ENCODE results near the gene PRELID2. TPM values are rescaled to one million over a fixed set of nuclear protein-coding genes. Genes with fewer than 3 reads are reported as not detected.

The PRELID2 gene
- total RNA-seq, 1 experiment from 2014 or later: 26.0 TPM

GRCh38 chr5:145804701-145805100, 30.4 kb downstream of the PRELID2 start:
- no TSS peak for BruUV-seq (replicated peaks)

DNA sequence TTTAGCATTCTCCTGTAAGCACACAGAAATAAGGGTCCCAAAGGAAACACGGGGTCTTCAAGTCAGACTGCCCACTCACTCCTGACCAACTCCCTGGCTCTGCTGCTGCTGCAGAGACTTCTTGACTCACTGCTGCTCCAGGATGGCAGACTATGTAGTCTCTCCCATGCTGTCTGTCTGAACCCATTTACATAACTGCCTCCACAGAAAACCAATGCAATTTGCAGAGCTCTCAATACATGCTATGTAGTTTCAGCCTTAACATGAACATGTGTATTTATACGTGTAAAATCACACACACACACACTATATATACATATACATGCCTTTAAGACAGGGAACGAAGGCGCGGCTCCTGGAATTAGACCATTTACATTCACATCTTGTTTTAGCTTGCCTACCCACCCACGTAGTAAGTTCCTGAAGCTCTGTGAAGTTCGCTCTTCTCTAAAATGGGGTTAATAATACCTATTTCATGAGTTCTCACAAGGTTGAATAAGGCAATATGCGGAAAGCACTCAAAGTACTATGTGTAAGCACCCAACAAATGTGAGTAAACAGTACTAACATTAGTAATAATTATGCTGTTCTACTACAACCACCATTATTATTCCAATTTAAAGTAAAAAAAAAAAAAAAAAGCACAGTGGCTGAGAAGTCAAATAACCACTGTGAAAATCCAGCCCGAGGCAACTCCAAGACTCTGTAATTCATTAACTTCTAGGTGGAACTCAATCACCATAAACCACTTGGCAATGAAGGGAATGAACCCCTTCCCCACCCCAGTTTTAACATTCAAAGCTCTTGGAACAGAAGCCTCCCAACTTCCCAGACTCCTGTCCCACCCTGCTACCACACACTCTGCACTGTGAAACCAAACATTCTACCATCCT, 31.8 kb downstream of the PRELID2 start:
- no peaks in the 10 kb centered on the region for H3K36me3 Mint-ChIP-seq (ENCODE audit: insufficient read depth, unreplicated experiment)
- no peak overlapping the region for H3K4me3 Mint-ChIP-seq (ENCODE audit: unreplicated experiment)
- Histone ChIP-seq H3K9me3 (no peaks in the 10 kb centered on the region), H3K27me3 (replicated peaks; ENCODE audit: control insufficient read depth, insufficient read depth, low read length) (no peaks in the 10 kb centered on the region), H3K4me3 (ENCODE audit: low read depth, low read length) (no peak overlapping the region), H3K36me3 (ENCODE audit: control insufficient read depth, insufficient read depth, low read length) (peaks cover 2% of the 10 kb centered on the region; the same call in 1 of the 2 replicates), H3K4me1 (peaks cover 8% of the 10 kb centered on the region)
- no peak overlapping the region for H3K27ac Mint-ChIP-seq (ENCODE audit: unreplicated experiment)
- no peaks in the 10 kb centered on the region for H3K9me3 Mint-ChIP-seq (ENCODE audit: unreplicated experiment)
- ChIA-PET POLR2A (no interaction called here), CTCF (no interaction called here)
- no peaks in the 10 kb centered on the region for H3K4me1 Mint-ChIP-seq (ENCODE audit: low read depth, unreplicated experiment)
- TF ChIP-seq, protein P1, sequence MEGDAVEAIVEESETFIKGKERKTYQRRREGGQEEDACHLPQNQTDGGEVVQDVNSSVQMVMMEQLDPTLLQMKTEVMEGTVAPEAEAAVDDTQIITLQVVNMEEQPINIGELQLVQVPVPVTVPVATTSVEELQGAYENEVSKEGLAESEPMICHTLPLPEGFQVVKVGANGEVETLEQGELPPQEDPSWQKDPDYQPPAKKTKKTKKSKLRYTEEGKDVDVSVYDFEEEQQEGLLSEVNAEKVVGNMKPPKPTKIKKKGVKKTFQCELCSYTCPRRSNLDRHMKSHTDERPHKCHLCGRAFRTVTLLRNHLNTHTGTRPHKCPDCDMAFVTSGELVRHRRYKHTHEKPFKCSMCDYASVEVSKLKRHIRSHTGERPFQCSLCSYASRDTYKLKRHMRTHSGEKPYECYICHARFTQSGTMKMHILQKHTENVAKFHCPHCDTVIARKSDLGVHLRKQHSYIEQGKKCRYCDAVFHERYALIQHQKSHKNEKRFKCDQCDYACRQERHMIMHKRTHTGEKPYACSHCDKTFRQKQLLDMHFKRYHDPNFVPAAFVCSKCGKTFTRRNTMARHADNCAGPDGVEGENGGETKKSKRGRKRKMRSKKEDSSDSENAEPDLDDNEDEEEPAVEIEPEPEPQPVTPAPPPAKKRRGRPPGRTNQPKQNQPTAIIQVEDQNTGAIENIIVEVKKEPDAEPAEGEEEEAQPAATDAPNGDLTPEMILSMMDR (IDR thresholded peaks at IDR 0.05; ENCODE audit: insufficient read depth in 1 of 2, low read depth in 1 of 2, low read length in 1 of 2, severe bottlenecking in 1 of 2, unreplicated experiment in 1 of 2): no peak
- intact Hi-C loops (cut with micrococcal nuclease; ENCODE audit: unreplicated experiment): no loop called here
- BruUV-seq (replicated peaks): no TSS peak
- DNase-seq: peak in 1 of 2 experiments; percentile 25
- H3K27me3 Mint-ChIP-seq (ENCODE audit: insufficient read depth, unreplicated experiment): no peaks in the 10 kb centered on the region

More at GRCh38 chr5:145804701-145805100, 30.4 kb downstream of the PRELID2 start:
- no peak overlapping the region for H3K4me3 ChIP-seq (ENCODE audit: low read depth, low read length)
- intact Hi-C loops (cut with micrococcal nuclease; ENCODE audit: unreplicated experiment): no loop called here
- TF ChIP-seq, protein P1 (IDR thresholded peaks at IDR 0.05; ENCODE audit: insufficient read depth in 1 of 2, low read depth in 1 of 2, low read length in 1 of 2, severe bottlenecking in 1 of 2, unreplicated experiment in 1 of 2): no peak
- ChIA-PET POLR2A (no interaction called here), CTCF (no interaction called here)
- no peaks in the 10 kb centered on the region; the same call in 1 of the 2 replicates for H3K36me3 ChIP-seq (ENCODE audit: control insufficient read depth, insufficient read depth, low read length)
- no peak for DNase-seq
- Mint-ChIP-seq H3K27ac (ENCODE audit: unreplicated experiment) (no peak overlapping the region), H3K4me1 (ENCODE audit: low read depth, unreplicated experiment) (no peaks in the 10 kb centered on the region), H3K9me3 (ENCODE audit: unreplicated experiment) (no peaks in the 10 kb centered on the region), H3K27me3 (ENCODE audit: insufficient read depth, unreplicated experiment) (no peaks in the 10 kb centered on the region), H3K36me3 (ENCODE audit: insufficient read depth, unreplicated experiment) (no peaks in the 10 kb centered on the region), H3K4me3 (ENCODE audit: unreplicated experiment) (no peak overlapping the region)
- no peaks in the 10 kb centered on the region for H3K27me3 ChIP-seq (replicated peaks; ENCODE audit: control insufficient read depth, insufficient read depth, low read length)
- H3K4me1 ChIP-seq: peaks cover 8% of the 10 kb centered on the region
- H3K9me3 ChIP-seq: no peaks in the 10 kb centered on the region

DNA sequence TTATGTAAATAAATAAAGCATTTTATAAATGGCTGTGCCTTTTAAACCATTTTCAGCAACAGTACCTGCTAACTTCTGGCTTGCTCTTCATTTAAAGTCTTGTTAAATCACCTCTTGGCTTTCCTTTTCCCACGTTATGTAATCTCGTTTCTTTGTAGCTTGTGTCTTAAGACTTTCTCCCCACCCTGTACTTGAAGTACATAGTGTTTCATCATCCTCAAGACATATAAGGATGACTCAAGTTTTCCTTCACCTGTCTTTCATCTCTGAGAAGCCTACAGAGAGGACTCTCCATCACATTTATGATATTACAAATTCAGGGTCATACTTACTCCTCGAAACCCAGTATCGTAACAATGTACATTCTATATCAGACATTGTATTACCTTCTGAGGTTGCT, 33.9 kb downstream of the PRELID2 start:
- ChIA-PET CTCF (no interaction called here), POLR2A (no interaction called here)
- no peaks in the 10 kb centered on the region for H3K27me3 Mint-ChIP-seq (ENCODE audit: insufficient read depth, unreplicated experiment)

More for the DNA sequence above, 33.9 kb downstream of the PRELID2 start:
- no TSS peak for BruUV-seq (replicated peaks)
- peaks cover 2% of the 10 kb centered on the region; the same call in 1 of the 2 replicates for H3K36me3 ChIP-seq (ENCODE audit: control insufficient read depth, insufficient read depth, low read length)
- DNase-seq: no peak
- H3K4me1 ChIP-seq: peaks cover 8% of the 10 kb centered on the region
- Mint-ChIP-seq H3K4me1 (ENCODE audit: low read depth, unreplicated experiment) (no peaks in the 10 kb centered on the region), H3K36me3 (ENCODE audit: insufficient read depth, unreplicated experiment) (no peaks in the 10 kb centered on the region), H3K27ac (ENCODE audit: unreplicated experiment) (no peak overlapping the region), H3K9me3 (ENCODE audit: unreplicated experiment) (no peaks in the 10 kb centered on the region), H3K4me3 (ENCODE audit: unreplicated experiment) (no peak overlapping the region)
- no peaks in the 10 kb centered on the region for H3K9me3 ChIP-seq
- TF ChIP-seq, protein P1 (IDR thresholded peaks at IDR 0.05; ENCODE audit: insufficient read depth in 1 of 2, low read depth in 1 of 2, low read length in 1 of 2, severe bottlenecking in 1 of 2, unreplicated experiment in 1 of 2): no peak
- H3K4me3 ChIP-seq (ENCODE audit: low read depth, low read length): no peak overlapping the region
- no peaks in the 10 kb centered on the region for H3K27me3 ChIP-seq (replicated peaks; ENCODE audit: control insufficient read depth, insufficient read depth, low read length)
- intact Hi-C loops (cut with micrococcal nuclease; ENCODE audit: unreplicated experiment): no loop called here

All from Caco-2 (cell line).